MM.1S (cell line): ENCODE data around the gene VWA1.
"Not testable (repeated sequence)": the region's sequence is repeated elsewhere in the genome, so short reads cannot be mapped to it uniquely, and the experiment has no call there.

Experiments
- CTCF ChIP-seq: fragments of 300-600 bp; sonication (generic); IDR thresholded peaks from 2 replicates; pipeline ENCODE4 v1.5.1; 2016; ENCODE audit warnings: antibody characterized with exemption, low read length, mixed read lengths
- EZH2 ChIP-seq: fragments of 300-600 bp; sonication (generic); optimal IDR thresholded peaks from 2 replicates; pipeline ENCODE3; 2017; ENCODE audit warnings: low read depth, mild to moderate bottlenecking, antibody characterized with exemption, low read length, mixed read lengths

GRCh38 chr1:1481811-1482210 is 46.3 kb downstream of the VWA1 start:
- TF ChIP-seq CTCF, EZH2: not testable (repeated sequence)
